HL-60 (cell line): ENCODE data around the gene CIAO3.

Experiments
- DNase-seq, 2 experiments: peaks; one replicate each; pipeline ENCODE4 v3.0.0-alpha.2; 2010 to 2020; ENCODE audit warnings: low read depth in 1 of 2, low spot score in 1 of 2
- H3K27ac ChIP-seq: fragments of 250-450 bp; sonication (Bioruptor Pico); replicated peaks from 2 replicates; pipeline ENCODE4 v1.5.1; 2020; ENCODE audit warnings: mild to moderate bottlenecking, moderate library complexity
- H3K27me3 ChIP-seq: fragments of 250-450 bp; sonication (Bioruptor Pico); 2 replicates; pipeline ENCODE4 v1.5.1; 2021; ENCODE audit warnings: mild to moderate bottlenecking, moderate library complexity; ENCODE audit not compliant: insufficient read depth, poor library complexity, severe bottlenecking
- H3K4me3 ChIP-seq: replicated peaks from 2 replicates; pipeline ENCODE4 v1.5.1; 2011; ENCODE audit warnings: mild to moderate bottlenecking, control low read depth, low read length; ENCODE audit not compliant: insufficient read depth
- GABPA ChIP-seq: IDR thresholded peaks from 2 replicates; pipeline ENCODE4 v1.6.1; 2012; ENCODE audit warnings: low read depth
- POLR2AphosphoS5 ChIP-seq: IDR thresholded peaks from 2 replicates; pipeline ENCODE4 v1.6.1; 2012; ENCODE audit warnings: low read depth
- SPI1 ChIP-seq: IDR thresholded peaks from 2 replicates; pipeline ENCODE4 v1.6.1; 2012; ENCODE audit warnings: low read depth, mild to moderate bottlenecking, borderline replicate concordance
- TF ChIP-seq, protein P1 (sequence below): IDR thresholded peaks from one replicate; pipeline ENCODE4 v1.5.1; 2011; ENCODE audit warnings: low read length, control low read depth, inconsistent platforms; ENCODE audit not compliant: insufficient read depth
- TF ChIP-seq, protein P2 (sequence below): IDR thresholded peaks from 2 replicates; pipeline ENCODE4 v1.6.1; 2012; ENCODE audit warnings: low read depth; ENCODE audit not compliant: insufficient replicate concordance

Gene CIAO3

DNA sequence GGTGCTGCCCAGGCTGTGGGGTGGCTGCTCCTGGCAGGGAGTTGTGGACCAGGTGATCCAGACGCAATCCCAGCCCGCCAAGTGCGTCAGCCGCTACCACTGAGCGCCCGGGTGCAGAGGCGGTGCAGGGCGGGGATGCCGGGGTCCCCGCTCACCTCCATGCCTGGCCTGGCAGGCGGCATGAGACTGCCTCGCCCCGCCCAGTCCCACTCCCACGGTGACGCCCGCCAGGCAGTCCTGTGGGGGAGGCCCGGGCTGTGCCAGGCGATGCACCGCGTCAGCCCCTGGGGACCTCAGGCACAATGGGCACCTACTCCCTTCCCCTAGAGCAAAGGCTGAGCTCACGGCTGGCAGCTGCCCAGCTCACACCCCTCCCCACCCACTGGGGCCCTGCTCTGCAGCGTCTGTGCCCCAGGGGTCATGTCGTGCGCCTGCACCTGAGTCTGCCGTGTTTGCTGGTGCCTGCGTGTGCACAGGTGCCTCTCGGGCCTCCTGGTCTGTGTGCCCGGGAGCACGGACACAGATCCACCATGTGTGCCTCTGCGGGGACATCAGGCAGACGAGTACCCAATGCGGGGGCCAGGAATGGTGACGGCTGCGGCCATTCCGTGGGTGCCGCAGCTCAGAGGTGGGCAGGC lies 42.1 kb upstream of the CIAO3 start:
- H3K4me3 ChIP-seq = no peak overlapping the region
- H3K27me3 ChIP-seq = peaks cover 15% of the 10 kb centered on the region
- no peak for DNase-seq
- TF ChIP-seq, protein P1, sequence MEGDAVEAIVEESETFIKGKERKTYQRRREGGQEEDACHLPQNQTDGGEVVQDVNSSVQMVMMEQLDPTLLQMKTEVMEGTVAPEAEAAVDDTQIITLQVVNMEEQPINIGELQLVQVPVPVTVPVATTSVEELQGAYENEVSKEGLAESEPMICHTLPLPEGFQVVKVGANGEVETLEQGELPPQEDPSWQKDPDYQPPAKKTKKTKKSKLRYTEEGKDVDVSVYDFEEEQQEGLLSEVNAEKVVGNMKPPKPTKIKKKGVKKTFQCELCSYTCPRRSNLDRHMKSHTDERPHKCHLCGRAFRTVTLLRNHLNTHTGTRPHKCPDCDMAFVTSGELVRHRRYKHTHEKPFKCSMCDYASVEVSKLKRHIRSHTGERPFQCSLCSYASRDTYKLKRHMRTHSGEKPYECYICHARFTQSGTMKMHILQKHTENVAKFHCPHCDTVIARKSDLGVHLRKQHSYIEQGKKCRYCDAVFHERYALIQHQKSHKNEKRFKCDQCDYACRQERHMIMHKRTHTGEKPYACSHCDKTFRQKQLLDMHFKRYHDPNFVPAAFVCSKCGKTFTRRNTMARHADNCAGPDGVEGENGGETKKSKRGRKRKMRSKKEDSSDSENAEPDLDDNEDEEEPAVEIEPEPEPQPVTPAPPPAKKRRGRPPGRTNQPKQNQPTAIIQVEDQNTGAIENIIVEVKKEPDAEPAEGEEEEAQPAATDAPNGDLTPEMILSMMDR = no peak
- TF ChIP-seq GABPA = no peak
- TF ChIP-seq, protein P2, sequence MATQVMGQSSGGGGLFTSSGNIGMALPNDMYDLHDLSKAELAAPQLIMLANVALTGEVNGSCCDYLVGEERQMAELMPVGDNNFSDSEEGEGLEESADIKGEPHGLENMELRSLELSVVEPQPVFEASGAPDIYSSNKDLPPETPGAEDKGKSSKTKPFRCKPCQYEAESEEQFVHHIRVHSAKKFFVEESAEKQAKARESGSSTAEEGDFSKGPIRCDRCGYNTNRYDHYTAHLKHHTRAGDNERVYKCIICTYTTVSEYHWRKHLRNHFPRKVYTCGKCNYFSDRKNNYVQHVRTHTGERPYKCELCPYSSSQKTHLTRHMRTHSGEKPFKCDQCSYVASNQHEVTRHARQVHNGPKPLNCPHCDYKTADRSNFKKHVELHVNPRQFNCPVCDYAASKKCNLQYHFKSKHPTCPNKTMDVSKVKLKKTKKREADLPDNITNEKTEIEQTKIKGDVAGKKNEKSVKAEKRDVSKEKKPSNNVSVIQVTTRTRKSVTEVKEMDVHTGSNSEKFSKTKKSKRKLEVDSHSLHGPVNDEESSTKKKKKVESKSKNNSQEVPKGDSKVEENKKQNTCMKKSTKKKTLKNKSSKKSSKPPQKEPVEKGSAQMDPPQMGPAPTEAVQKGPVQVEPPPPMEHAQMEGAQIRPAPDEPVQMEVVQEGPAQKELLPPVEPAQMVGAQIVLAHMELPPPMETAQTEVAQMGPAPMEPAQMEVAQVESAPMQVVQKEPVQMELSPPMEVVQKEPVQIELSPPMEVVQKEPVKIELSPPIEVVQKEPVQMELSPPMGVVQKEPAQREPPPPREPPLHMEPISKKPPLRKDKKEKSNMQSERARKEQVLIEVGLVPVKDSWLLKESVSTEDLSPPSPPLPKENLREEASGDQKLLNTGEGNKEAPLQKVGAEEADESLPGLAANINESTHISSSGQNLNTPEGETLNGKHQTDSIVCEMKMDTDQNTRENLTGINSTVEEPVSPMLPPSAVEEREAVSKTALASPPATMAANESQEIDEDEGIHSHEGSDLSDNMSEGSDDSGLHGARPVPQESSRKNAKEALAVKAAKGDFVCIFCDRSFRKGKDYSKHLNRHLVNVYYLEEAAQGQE = no peak
- no peak; the same call in 1 of the 2 replicates for TF ChIP-seq POLR2AphosphoS5
- no peak for TF ChIP-seq SPI1
- H3K27ac ChIP-seq = no peak overlapping the region

DNA sequence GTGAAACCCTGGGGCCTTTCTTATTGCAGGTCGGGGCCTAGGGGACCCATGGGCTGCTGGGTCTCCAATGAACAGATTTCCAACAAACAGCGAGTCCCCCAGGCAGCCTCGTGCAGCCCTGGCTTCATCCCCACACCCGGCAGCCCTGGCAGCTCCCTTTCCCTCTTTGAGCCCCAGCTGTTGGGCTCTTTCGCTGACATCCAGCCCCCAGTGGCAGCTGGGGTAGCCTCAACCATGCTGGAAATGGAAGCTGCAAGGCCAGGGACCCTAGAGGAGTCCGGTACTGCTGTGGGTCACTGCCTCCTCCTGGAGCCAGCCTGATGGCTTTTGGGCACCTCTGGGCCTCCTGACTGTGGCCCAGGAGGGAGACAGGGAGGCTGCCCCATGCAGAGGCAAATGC lies 41.5 kb upstream of the CIAO3 start:
- Histone ChIP-seq H3K27ac (no peak overlapping the region), H3K27me3 (peaks cover 15% of the 10 kb centered on the region), H3K4me3 (no peak overlapping the region)
- DNase-seq = no peak
- TF ChIP-seq, protein P2 = no peak
- TF ChIP-seq SPI1 (no peak), GABPA (no peak), POLR2AphosphoS5 (no peak)
- TF ChIP-seq, protein P1 = no peak

DNA sequence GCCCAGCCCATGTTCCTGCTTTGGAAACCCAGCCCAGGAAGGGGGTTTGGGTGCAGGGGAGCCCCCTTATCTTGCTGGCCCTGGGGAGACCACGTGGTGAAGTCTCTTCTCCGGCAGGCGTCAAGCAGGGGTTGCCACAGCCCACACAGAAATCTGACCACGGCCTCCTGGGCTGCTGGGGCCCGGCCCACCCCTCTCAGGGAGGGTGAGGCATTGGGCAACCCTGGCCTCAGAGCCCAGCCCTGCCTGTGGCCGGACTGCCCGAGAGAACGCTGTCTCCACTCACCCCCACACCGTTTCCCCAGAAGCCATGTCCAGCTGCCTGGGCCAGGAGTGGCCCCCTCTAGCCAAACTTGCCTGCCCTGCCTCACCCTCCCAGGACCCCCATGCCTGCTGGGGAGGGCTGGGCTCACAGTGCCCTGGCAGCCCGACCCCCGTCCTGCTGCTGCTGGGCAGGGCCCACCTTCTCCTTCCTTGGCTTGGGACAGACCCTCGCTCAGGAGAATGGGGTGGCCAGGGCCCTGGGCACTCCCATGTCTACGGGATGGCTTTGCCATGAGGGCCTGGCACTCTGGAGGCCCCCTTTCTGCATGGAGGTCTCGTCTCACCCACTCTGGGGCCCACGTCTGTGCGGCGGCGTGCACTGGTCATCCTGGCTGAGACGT lies 40.7 kb upstream of the CIAO3 start:
- TF ChIP-seq GABPA (no peak), SPI1 (no peak), POLR2AphosphoS5 (no peak)
- TF ChIP-seq, protein P1 = no peak
- TF ChIP-seq, protein P2 = no peak
- Histone ChIP-seq H3K27ac (no peak overlapping the region), H3K4me3 (no peak overlapping the region), H3K27me3 (peaks cover 15% of the 10 kb centered on the region)
- no peak for DNase-seq
